SU-DHL-6 (cell line): Measurements from ENCODE around the gene ATP13A5.

Experiments used
- H2AFZ ChIP-seq: fragments of 200-600 bp; sonication (generic); 2 replicates; pipeline ENCODE4 v1.6.1; 2014; ENCODE audit warnings: low read depth, mild to moderate bottlenecking, moderate library complexity, mixed read lengths, antibody characterized with exemption, low read length; ENCODE audit not compliant: severe bottlenecking
- H3F3A ChIP-seq: fragments of 200-600 bp; shearing (Covaris generic); 2 replicates; pipeline ENCODE4 v1.6.0; 2016; ENCODE audit warnings: antibody characterized with exemption, mild to moderate bottlenecking; ENCODE audit not compliant: insufficient read depth
- H3K27ac ChIP-seq: fragments of 200-600 bp; sonication (generic); 2 replicates; pipeline ENCODE4 v1.5.1; 2016; ENCODE audit warnings: low read depth, mild to moderate bottlenecking, low read length, moderate library complexity, mixed read lengths
- H3K27me3 ChIP-seq: fragments of 200-600 bp; sonication (generic), shearing (Covaris generic); 2 replicates; pipeline ENCODE4 v1.6.0; 2014; ENCODE audit warnings: mild to moderate bottlenecking, low read length
- H3K36me3 ChIP-seq: fragments of 200-600 bp; sonication (generic); 2 replicates; pipeline ENCODE4 v1.6.1; 2014; ENCODE audit warnings: mild to moderate bottlenecking, low read length, mixed read lengths
- H3K4me2 ChIP-seq: fragments of 300-600, 200-600 bp; shearing (Covaris generic), sonication (generic); 2 replicates; pipeline ENCODE4 v1.6.0; 2014; ENCODE audit warnings: low read length, low read depth, mild to moderate bottlenecking; ENCODE audit not compliant: poor library complexity, severe bottlenecking
- H3K4me3 ChIP-seq: fragments of 200-600 bp; sonication (generic); 2 replicates; pipeline ENCODE4 v1.5.1; 2014; ENCODE audit warnings: antibody characterized with exemption, low read length, mild to moderate bottlenecking, mixed read lengths; ENCODE audit not compliant: insufficient read depth, poor library complexity, severe bottlenecking
- H3K79me2 ChIP-seq: fragments of 200-600 bp; sonication (generic); 2 replicates; pipeline ENCODE4 v1.6.1; 2014; ENCODE audit warnings: mild to moderate bottlenecking, low read length, moderate library complexity; ENCODE audit not compliant: insufficient read depth
- H3K9ac ChIP-seq: fragments of 200-600 bp; sonication (generic); 2 replicates; pipeline ENCODE4 v1.7.0; 2014; ENCODE audit warnings: mild to moderate bottlenecking, low read length
- H3K9me2 ChIP-seq: fragments of 200-600 bp; sonication (generic); replicated peaks from 2 replicates; pipeline ENCODE4 v1.6.1; 2014; ENCODE audit warnings: low read length; ENCODE audit not compliant: insufficient read depth
- H3K9me3 ChIP-seq: fragments of 200-600 bp; sonication (generic); 2 replicates; pipeline ENCODE4 v1.6.1; 2014; ENCODE audit warnings: low read length, mixed read lengths; ENCODE audit not compliant: insufficient read depth
- H4K20me1 ChIP-seq: fragments of 200-600 bp; sonication (generic); 2 replicates; pipeline ENCODE4 v1.6.1; 2014; ENCODE audit warnings: low read depth, mild to moderate bottlenecking, antibody characterized with exemption, low read length, moderate library complexity, mixed read lengths
- CTCF ChIP-seq: fragments of 200-600 bp; sonication (generic); IDR thresholded peaks from one replicate; pipeline ENCODE4 v1.5.1; 2017; ENCODE audit warnings: antibody characterized with exemption, mild to moderate bottlenecking, low read length, moderate library complexity; ENCODE audit not compliant: insufficient read depth, poor library complexity, severe bottlenecking
- EZH2phosphoT487 ChIP-seq: fragments of 200-600 bp; sonication (generic), shearing (Covaris generic); conservative IDR thresholded peaks from 2 replicates; pipeline ENCODE4 v1.6.1; 2018; ENCODE audit warnings: mild to moderate bottlenecking, antibody characterized with exemption, low read length, moderate library complexity, mixed read lengths

ATP13A5 gene

DNA sequence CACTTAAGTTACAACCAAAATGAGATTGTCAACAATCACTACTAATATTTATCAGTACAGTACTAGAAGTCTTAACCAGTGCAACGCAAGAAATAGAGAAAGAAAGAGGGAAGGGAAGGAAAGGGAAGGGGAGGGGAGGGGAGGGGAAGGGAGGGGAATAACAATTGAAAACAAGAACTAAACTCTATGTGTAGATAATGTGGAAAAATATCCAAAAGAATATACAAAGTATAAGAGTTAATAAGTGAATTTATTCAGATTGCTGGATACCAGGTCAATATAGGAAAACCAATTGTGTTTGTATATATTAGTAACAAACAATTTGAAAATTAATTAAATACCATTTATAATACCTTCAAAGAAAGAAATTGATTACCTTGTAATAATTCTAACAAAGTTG, 10.7 kb downstream of the ATP13A5 start:
- H3K27me3 ChIP-seq, result no peaks in the 10 kb centered on the region
- no peak overlapping the region for H3K27ac ChIP-seq
- H3F3A ChIP-seq, result no peaks in the 10 kb centered on the region
- no peaks in the 10 kb centered on the region for H3K36me3 ChIP-seq
- H3K4me3 ChIP-seq, result no peak overlapping the region
- TF ChIP-seq EZH2phosphoT487, result no peak
- TF ChIP-seq CTCF, result no peak
- no peaks in the 10 kb centered on the region for H3K9me3 ChIP-seq
- no peak overlapping the region for H2AFZ ChIP-seq
- no peaks in the 10 kb centered on the region for H4K20me1 ChIP-seq
- H3K9ac ChIP-seq, result no peak overlapping the region
- no peaks in the 10 kb centered on the region for H3K79me2 ChIP-seq
- no peak overlapping the region for H3K4me2 ChIP-seq
- H3K9me2 ChIP-seq, result no peaks in the 10 kb centered on the region

DNA sequence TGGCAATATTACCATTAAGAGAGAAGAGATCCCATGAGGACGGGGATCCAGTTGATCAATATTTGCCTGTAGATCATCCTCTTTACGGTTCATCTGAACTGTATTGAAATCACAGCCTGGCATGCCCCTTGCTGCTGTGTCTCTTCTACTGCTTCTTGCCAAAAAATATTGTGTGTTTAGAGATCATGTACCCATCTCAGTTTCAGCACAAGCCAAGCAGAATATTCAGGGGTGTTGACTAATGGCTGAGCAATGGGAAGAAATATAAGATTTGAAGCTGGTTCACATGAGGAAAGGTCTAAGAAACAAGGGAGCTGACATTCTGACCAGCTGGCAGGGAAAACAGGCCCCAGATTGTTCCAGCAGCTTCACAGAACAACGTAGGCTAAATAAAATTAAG, 21.3 kb downstream of the ATP13A5 start:
- Histone ChIP-seq H4K20me1 (no peaks in the 10 kb centered on the region), H3K9me3 (no peaks in the 10 kb centered on the region), H3K27me3 (no peaks in the 10 kb centered on the region), H3K9me2 (no peaks in the 10 kb centered on the region), H3K27ac (no peak overlapping the region), H3K4me3 (no peak overlapping the region), H2AFZ (no peak overlapping the region), H3F3A (no peaks in the 10 kb centered on the region), H3K36me3 (no peaks in the 10 kb centered on the region), H3K4me2 (no peak overlapping the region), H3K79me2 (no peaks in the 10 kb centered on the region), H3K9ac (no peak overlapping the region)
- TF ChIP-seq EZH2phosphoT487 (no peak), CTCF (no peak)

DNA sequence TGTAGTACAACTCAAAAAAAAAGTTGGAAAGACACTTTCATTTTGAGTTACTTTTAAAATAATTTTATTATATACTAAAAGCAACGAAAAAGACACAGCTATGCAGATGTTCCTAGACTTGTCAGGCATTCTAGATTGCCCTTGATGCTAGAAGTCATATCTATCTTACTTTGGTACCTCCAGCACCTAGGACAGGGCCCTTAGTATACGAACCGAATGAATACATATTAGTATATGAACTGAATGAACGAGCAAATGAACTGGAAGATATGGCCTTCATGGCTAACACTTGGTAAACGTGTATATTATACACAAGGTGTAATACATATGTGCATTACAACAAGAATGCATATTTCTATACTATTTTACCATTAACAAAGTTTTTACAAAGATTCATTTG, 24.1 kb downstream of the ATP13A5 start:
- Histone ChIP-seq H3K4me3 (no peak overlapping the region), H3K36me3 (no peaks in the 10 kb centered on the region), H3K9me2 (no peaks in the 10 kb centered on the region), H3K9ac (no peak overlapping the region), H3K4me2 (no peak overlapping the region), H3K27ac (no peak overlapping the region), H2AFZ (no peak overlapping the region), H3F3A (no peaks in the 10 kb centered on the region), H3K27me3 (no peaks in the 10 kb centered on the region), H4K20me1 (no peaks in the 10 kb centered on the region), H3K79me2 (no peaks in the 10 kb centered on the region), H3K9me3 (no peaks in the 10 kb centered on the region)
- no peak for TF ChIP-seq CTCF
- no peak for TF ChIP-seq EZH2phosphoT487

GRCh38 chr3:193350744-193351143, 27.8 kb downstream of the ATP13A5 start:
- no peak for TF ChIP-seq CTCF
- TF ChIP-seq EZH2phosphoT487, result no peak
- H3K4me2 ChIP-seq, result no peak overlapping the region
- no peak overlapping the region for H3K27ac ChIP-seq
- H3K27me3 ChIP-seq, result no peaks in the 10 kb centered on the region
- no peaks in the 10 kb centered on the region for H3K9me2 ChIP-seq
- H3K9ac ChIP-seq, result no peak overlapping the region
- H3K36me3 ChIP-seq, result no peaks in the 10 kb centered on the region
- H3K9me3 ChIP-seq, result no peaks in the 10 kb centered on the region
- no peaks in the 10 kb centered on the region for H3K79me2 ChIP-seq
- H4K20me1 ChIP-seq, result no peaks in the 10 kb centered on the region
- H3K4me3 ChIP-seq, result no peak overlapping the region
- H3F3A ChIP-seq, result no peaks in the 10 kb centered on the region
- no peak overlapping the region for H2AFZ ChIP-seq
